Bronchial epithelial cell (primary cell): Measurements from ENCODE around the gene SDF4. TPM values are rescaled to one million over a fixed set of nuclear protein-coding genes. Genes with fewer than 3 reads are reported as not detected.

Experiments used
- DNase-seq: peaks from one replicate; pipeline ENCODE4 v3.0.0-alpha.2; 2010; ENCODE audit warnings: low read depth
- FAIRE-seq: peaks from 2 replicates; lab custom pipeline; 2011; peaks lifted over from hg19 to GRCh38; lab: Jason Lieb, UNC
- H3K27me3 ChIP-seq: 2 replicates; pipeline ENCODE4 v1.5.1; 2011; ENCODE audit warnings: low read length; ENCODE audit not compliant: control insufficient read depth, insufficient read depth
- H3K36me3 ChIP-seq: 2 replicates; pipeline ENCODE4 v1.5.1; 2011; ENCODE audit warnings: low read length; ENCODE audit not compliant: control insufficient read depth, insufficient read depth
- H3K4me3 ChIP-seq: 2 replicates; pipeline ENCODE4 v1.5.1; 2011; ENCODE audit warnings: mild to moderate bottlenecking, low read depth, low read length, control low read depth
- CTCF ChIP-seq: IDR thresholded peaks from 2 replicates; pipeline ENCODE4 v1.5.1; 2011; ENCODE audit warnings: mild to moderate bottlenecking, moderate library complexity, low read length, control low read depth, inconsistent platforms; ENCODE audit not compliant: insufficient read depth, severe bottlenecking
- total RNA-seq: library from RNA; depleted of rRNA; stranded (reverse); fragments of >200 nt; gene quantifications from 2 replicates; pipeline ENCODE4 v1.2.1, GENCODE V29; 2014

SDF4 gene
- 68.2 and 81.3 TPM in 2 replicates for total RNA-seq

GRCh38 chr1:1231400-1232207 lies at the start of gene SDF4:
TSS of gene SDF4 (minus strand) at chr1:1232001. CDS start at chr1:1228772, 3,229 bp downstream.
- peaks cover 20% of the 10 kb centered on the region for H3K36me3 ChIP-seq
- no peaks in the 10 kb centered on the region for H3K27me3 ChIP-seq
- FAIRE-seq, result no peak
- TF ChIP-seq CTCF, result no peak
- peak; percentile 86 for DNase-seq
- peak within 1 kb of the TSS; percentile 93 for H3K4me3 ChIP-seq

- Histone ChIP-seq H3K36me3 (no peaks in the 10 kb centered on the region), H3K27me3 (no peaks in the 10 kb centered on the region), H3K4me3 (no peak overlapping the region)
- no peak for TF ChIP-seq CTCF
- DNase-seq (no peak), FAIRE-seq (no peak)
Observed at GRCh38 chr1:1280782-1281481, 49.1 kb upstream of the SDF4 start.

GRCh38 chr1:1279028-1279427 lies 47.2 kb upstream of the SDF4 start:
- no peak for TF ChIP-seq CTCF
- H3K27me3 ChIP-seq, result no peaks in the 10 kb centered on the region
- no peaks in the 10 kb centered on the region for H3K36me3 ChIP-seq
- FAIRE-seq, result no peak
- DNase-seq, result no peak
- H3K4me3 ChIP-seq, result no peak overlapping the region

GRCh38 chr1:1278620-1279019 lies 46.8 kb upstream of the SDF4 start:
- DNase-seq (no peak), FAIRE-seq (no peak)
- Histone ChIP-seq H3K36me3 (no peaks in the 10 kb centered on the region), H3K4me3 (no peak overlapping the region), H3K27me3 (no peaks in the 10 kb centered on the region)
- TF ChIP-seq CTCF, result no peak

GRCh38 chr1:1275836-1276235 lies 44.0 kb upstream of the SDF4 start:
- H3K4me3 ChIP-seq, result no peak overlapping the region
- DNase-seq, result no peak
- no peaks in the 10 kb centered on the region for H3K27me3 ChIP-seq
- peaks cover 2% of the 10 kb centered on the region for H3K36me3 ChIP-seq
- no peak for TF ChIP-seq CTCF
- no peak for FAIRE-seq
